ENCODE results near the gene DLGAP1. TPM values are rescaled to one million over a fixed set of nuclear protein-coding genes. Genes with fewer than 3 reads are reported as not detected.

The DLGAP1 gene
- total RNA-seq, 1 donor from 2014 or later = 3.2 TPM

- Histone ChIP-seq H3K9me3 (no peaks in the 10 kb centered on the region), H3K4me3 (no peak overlapping the region), H3K36me3 (no peaks in the 10 kb centered on the region), H3K4me1 (peaks cover 36% of the 10 kb centered on the region), H3K27me3 (no peaks in the 10 kb centered on the region), H3K27ac (peak overlapping the region; percentile 86)
- DNase-seq (ENCODE audit: extremely low spot score in 2 of 2) = no peak
- TF ChIP-seq, protein P1, sequence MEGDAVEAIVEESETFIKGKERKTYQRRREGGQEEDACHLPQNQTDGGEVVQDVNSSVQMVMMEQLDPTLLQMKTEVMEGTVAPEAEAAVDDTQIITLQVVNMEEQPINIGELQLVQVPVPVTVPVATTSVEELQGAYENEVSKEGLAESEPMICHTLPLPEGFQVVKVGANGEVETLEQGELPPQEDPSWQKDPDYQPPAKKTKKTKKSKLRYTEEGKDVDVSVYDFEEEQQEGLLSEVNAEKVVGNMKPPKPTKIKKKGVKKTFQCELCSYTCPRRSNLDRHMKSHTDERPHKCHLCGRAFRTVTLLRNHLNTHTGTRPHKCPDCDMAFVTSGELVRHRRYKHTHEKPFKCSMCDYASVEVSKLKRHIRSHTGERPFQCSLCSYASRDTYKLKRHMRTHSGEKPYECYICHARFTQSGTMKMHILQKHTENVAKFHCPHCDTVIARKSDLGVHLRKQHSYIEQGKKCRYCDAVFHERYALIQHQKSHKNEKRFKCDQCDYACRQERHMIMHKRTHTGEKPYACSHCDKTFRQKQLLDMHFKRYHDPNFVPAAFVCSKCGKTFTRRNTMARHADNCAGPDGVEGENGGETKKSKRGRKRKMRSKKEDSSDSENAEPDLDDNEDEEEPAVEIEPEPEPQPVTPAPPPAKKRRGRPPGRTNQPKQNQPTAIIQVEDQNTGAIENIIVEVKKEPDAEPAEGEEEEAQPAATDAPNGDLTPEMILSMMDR (IDR thresholded peaks at IDR 0.05) = no peak
- peak; percentile 52 to 87 for TF ChIP-seq POLR2AphosphoS5 (IDR thresholded peaks at IDR 0.05; ENCODE audit: insufficient read depth in 1 of 2, low read depth in 1 of 2)
- intact Hi-C loops (cut with DNase I) = loop anchor here (1.0 kb wide), 1 partner anchor 21 kb away; no protein-coding TSS in a partner anchor
Observed at GRCh38 chr18:3623769-3624545, 831.1 kb downstream of the DLGAP1 start.

DNA sequence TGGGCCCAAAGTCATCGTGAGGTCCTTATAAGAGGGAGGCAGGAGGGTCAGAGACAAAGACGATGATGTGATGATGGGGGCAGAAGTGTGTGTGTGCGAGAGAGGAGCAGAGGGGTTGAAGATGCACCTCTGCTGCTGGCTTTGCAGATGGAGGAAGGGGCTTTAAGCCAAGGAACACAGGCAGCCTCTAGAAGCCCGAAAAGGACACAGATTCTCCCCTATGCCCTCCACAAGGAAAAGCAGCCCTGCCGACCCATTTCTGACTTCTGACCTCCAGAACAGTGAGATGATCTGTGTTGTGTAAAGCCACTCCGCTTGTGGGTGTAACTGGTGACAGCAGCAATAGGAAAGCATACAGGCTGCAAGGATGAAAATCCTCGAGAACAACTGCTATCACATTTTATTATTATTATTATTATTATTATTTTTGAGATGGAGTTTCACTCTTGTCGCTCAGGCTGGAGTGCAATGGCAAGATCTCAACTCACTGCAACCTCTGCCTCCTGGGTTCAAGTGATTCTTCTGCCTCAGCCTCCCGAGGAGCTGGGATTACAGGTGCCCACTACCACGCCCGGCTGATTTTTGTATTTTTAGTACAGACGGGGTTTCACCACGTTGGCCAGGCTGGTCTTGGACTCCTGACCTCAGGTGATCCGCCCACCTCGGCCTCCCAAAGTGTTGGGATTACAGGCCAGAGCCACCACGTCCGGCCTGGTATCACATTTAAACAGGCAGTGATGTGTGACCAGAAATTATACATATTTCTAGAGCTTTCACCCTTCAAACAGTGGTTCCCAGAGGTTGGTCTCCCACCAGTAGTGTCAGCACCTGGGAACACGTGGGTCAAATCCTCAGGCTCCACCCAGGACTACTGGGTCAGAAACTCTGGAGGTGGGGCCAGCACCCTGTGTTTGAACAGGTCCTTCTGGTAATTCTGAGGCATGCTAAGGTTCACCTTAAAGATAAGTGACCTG is 834.7 kb downstream of the DLGAP1 start:
- no peak for DNase-seq (ENCODE audit: extremely low spot score in 2 of 2)
- H3K27ac ChIP-seq = no peak overlapping the region
- intact Hi-C loops (cut with DNase I) = no loop called here

DNA sequence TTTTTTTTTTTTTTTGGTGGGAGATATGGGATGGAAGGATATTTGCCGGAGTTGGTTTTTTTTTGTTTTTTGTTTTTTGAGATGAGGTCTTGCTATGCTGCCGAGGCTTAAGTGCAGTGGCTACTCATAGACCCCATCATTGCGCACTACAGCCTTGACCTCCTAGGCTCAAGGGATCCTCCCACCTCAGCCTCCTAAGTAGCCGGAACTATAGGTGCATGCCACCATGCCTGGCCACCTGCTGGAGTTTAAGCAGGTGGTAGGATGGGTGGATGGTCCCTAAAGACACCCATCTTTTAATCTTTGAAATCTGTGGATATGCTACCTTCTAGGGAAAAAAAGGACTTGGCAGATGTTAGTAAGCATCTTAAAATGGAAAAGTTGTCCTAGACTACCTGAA is 835.4 kb downstream of the DLGAP1 start:
- Histone ChIP-seq H3K27ac (no peak overlapping the region), H3K27me3 (no peaks in the 10 kb centered on the region), H3K9me3 (no peaks in the 10 kb centered on the region), H3K4me3 (no peak overlapping the region), H3K4me1 (peaks cover 23% of the 10 kb centered on the region), H3K36me3 (no peaks in the 10 kb centered on the region)
- DNase-seq (ENCODE audit: extremely low spot score in 2 of 2) = no peak
- intact Hi-C loops (cut with DNase I) = no loop called here
- no peak for TF ChIP-seq POLR2A (IDR thresholded peaks at IDR 0.05)

More for the DNA sequence above, 834.7 kb downstream of the DLGAP1 start:
- no peaks in the 10 kb centered on the region for H3K36me3 ChIP-seq
- peaks cover 30% of the 10 kb centered on the region for H3K4me1 ChIP-seq
- no peaks in the 10 kb centered on the region for H3K9me3 ChIP-seq
- H3K4me3 ChIP-seq = no peak overlapping the region
- no peak for TF ChIP-seq POLR2A (IDR thresholded peaks at IDR 0.05)
- TF ChIP-seq POLR2AphosphoS5 (IDR thresholded peaks at IDR 0.05; ENCODE audit: insufficient read depth in 1 of 2, low read depth in 1 of 2) = no peak
- TF ChIP-seq, protein P1 (IDR thresholded peaks at IDR 0.05) = no peak
- no peaks in the 10 kb centered on the region for H3K27me3 ChIP-seq

- no peaks in the 10 kb centered on the region for H3K36me3 ChIP-seq
- no peak overlapping the region for H3K27ac ChIP-seq
- no peaks in the 10 kb centered on the region for H3K9me3 ChIP-seq
- TF ChIP-seq POLR2AphosphoS5 (IDR thresholded peaks at IDR 0.05; ENCODE audit: insufficient read depth in 1 of 2, low read depth in 1 of 2) (no peak), POLR2A (IDR thresholded peaks at IDR 0.05) (no peak)
- TF ChIP-seq, protein P1 (IDR thresholded peaks at IDR 0.05) = no peak
- H3K4me3 ChIP-seq = no peak overlapping the region
- peaks cover 18% of the 10 kb centered on the region for H3K4me1 ChIP-seq
- no peaks in the 10 kb centered on the region for H3K27me3 ChIP-seq
- DNase-seq (ENCODE audit: extremely low spot score in 2 of 2) = no peak
- intact Hi-C loops (cut with DNase I) = no loop called here
Observed at GRCh38 chr18:3619222-3619621, 835.9 kb downstream of the DLGAP1 start.

DNA sequence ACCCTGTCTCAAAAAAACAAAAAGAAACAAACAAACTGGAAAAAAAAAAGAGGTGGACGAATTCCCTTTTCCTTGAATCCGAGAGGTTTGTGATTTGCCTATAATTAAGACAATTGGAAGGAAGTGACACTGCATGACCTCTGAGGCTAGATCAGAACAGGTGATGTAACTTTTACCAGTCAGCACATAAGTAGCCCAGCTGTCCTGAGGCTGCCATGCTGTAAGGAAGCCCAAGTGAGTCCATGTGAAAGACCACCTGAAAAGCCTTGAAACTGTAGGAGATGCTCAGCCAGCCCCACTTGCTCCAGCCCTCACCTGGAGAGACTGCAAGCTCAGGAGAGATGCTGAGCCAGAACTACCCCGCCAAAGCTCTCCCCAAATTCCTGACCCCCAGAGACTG is 838.4 kb downstream of the DLGAP1 start:
- intact Hi-C loops (cut with DNase I) = no loop called here
- TF ChIP-seq POLR2AphosphoS5 (IDR thresholded peaks at IDR 0.05; ENCODE audit: insufficient read depth in 1 of 2, low read depth in 1 of 2) (no peak), POLR2A (IDR thresholded peaks at IDR 0.05) (no peak)
- TF ChIP-seq, protein P1 (IDR thresholded peaks at IDR 0.05) = no peak
- no peak for DNase-seq (ENCODE audit: extremely low spot score in 2 of 2)

More for the DNA sequence above, 838.4 kb downstream of the DLGAP1 start:
- Histone ChIP-seq H3K4me1 (no peaks in the 10 kb centered on the region), H3K27ac (no peak overlapping the region), H3K4me3 (no peak overlapping the region), H3K36me3 (no peaks in the 10 kb centered on the region), H3K9me3 (no peaks in the 10 kb centered on the region), H3K27me3 (no peaks in the 10 kb centered on the region)
